Measurements from ENCODE around the gene ZIC5. TPM values are rescaled to one million over a fixed set of nuclear protein-coding genes. Genes with fewer than 3 reads are reported as not detected.

The ZIC5 gene
- total and polyA plus RNA-seq, 2 of the 13 experiments (the other 11 are each of a cell fraction or from before 2014, with no cell fraction given) = 0.02 to 0.07 TPM

- TF ChIP-seq ZBTB39 (CRISPR knock-in tag; IDR thresholded peaks at IDR 0.05) (peak; percentile 72; the same call in 1 of the 2 replicates), MXI1 (IDR thresholded peaks at IDR 0.05; ENCODE audit: borderline replicate concordance, low read depth, low read length) (no peak), ZFP36L1 (CRISPR knock-in tag; IDR thresholded peaks at IDR 0.05) (no peak), ELF4 (CRISPR knock-in tag; IDR thresholded peaks at IDR 0.05; ENCODE audit: borderline replicate concordance) (no peak), PPARG (CRISPR knock-in tag; conservative IDR thresholded peaks at IDR 0.05) (peak; percentile 73), ZNF256 (CRISPR knock-in tag; conservative IDR thresholded peaks at IDR 0.05) (no peak), ATF7-NPFF (CRISPR knock-in tag; IDR thresholded peaks at IDR 0.05; ENCODE audit: low read depth) (no peak), BATF2 (CRISPR knock-in tag; IDR thresholded peaks at IDR 0.05) (no peak), RXRA (CRISPR knock-in tag; IDR thresholded peaks at IDR 0.05) (no peak; the same call in 1 of the 2 replicates), NFIB (CRISPR knock-in tag; IDR thresholded peaks at IDR 0.05; ENCODE audit: borderline replicate concordance) (no peak), MXD4 (CRISPR knock-in tag; IDR thresholded peaks at IDR 0.05) (no peak), SIN3A (IDR thresholded peaks at IDR 0.05; ENCODE audit: borderline replicate concordance, low read depth, low read length) (no peak), GFI1 (CRISPR knock-in tag; IDR thresholded peaks at IDR 0.05; ENCODE audit: borderline replicate concordance) (peak; percentile 54; the same call in 1 of the 2 replicates), ZNF652 (CRISPR knock-in tag; IDR thresholded peaks at IDR 0.05; ENCODE audit: borderline replicate concordance, low read depth) (no peak), ZBTB37 (CRISPR knock-in tag; IDR thresholded peaks at IDR 0.05) (no peak), ARID2 (CRISPR knock-in tag; IDR thresholded peaks at IDR 0.05; ENCODE audit: borderline replicate concordance) (no peak), ELK4 (CRISPR knock-in tag; IDR thresholded peaks at IDR 0.05; ENCODE audit: borderline replicate concordance) (no peak), MED8 (CRISPR knock-in tag; IDR thresholded peaks at IDR 0.05; ENCODE audit: insufficient replicate concordance) (no peak), ZNF17 (CRISPR knock-in tag; IDR thresholded peaks at IDR 0.05) (no peak), NCOA1 (CRISPR knock-in tag; IDR thresholded peaks at IDR 0.05) (no peak), ZBTB1 (CRISPR knock-in tag; IDR thresholded peaks at IDR 0.05; ENCODE audit: borderline replicate concordance) (no peak), ONECUT2 (CRISPR knock-in tag; IDR thresholded peaks at IDR 0.05) (no peak), USF2 (IDR thresholded peaks at IDR 0.05; ENCODE audit: low read depth, low read length) (no peak), USF2 (CRISPR knock-in tag; IDR thresholded peaks at IDR 0.05; ENCODE audit: borderline replicate concordance) (no peak), MED1 (CRISPR knock-in tag; IDR thresholded peaks at IDR 0.05) (peak; percentile 80)
Observed at GRCh38 chr13:99941086-99941485, 30.5 kb downstream of the ZIC5 start (continued).
